Stimulated activated CD4-positive, alpha-beta T cell treated with anti-CD3 and anti-CD28 coated beads, Interleukin-1b, Interleukin-23, amount 100 ng/mL, for 1 hour (primary cell): ENCODE data around the gene CD22.

ENCODE experiments used
- DNase-seq, 2 donors: peaks; one replicate each; pipeline ENCODE4 v3.0.0-alpha.2; 2020; ENCODE audit warnings: low read depth in 2 of 2

Gene CD22

DNA sequence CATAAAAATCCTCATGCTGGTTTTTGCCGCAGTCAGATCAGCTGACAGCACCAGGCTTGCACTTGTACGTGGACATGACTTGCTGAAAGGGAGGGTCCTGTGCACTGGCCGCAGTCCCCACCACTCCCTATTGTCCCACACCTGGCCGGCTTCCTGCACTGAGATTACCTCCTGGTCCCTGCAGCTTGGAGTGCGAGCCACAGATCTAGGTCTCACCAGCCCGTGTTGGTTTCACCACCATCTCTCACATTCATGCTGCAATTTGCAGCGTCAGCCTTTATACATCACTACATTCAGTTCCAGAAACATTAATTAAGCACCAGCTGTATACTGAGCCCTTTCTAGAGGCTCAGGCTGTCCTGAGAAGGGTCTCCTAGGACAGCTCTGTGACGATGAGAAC, 15.0 kb upstream of the CD22 start:
- no peak for DNase-seq

- no peak for DNase-seq
Observed at GRCh38 chr19:35314858-35315470, 14.0 kb upstream of the CD22 start.

GRCh38 chr19:35315883-35316282, 13.1 kb upstream of the CD22 start:
- DNase-seq: no peak

GRCh38 chr19:35316560-35316959, 12.4 kb upstream of the CD22 start:
- DNase-seq: no peak

DNA sequence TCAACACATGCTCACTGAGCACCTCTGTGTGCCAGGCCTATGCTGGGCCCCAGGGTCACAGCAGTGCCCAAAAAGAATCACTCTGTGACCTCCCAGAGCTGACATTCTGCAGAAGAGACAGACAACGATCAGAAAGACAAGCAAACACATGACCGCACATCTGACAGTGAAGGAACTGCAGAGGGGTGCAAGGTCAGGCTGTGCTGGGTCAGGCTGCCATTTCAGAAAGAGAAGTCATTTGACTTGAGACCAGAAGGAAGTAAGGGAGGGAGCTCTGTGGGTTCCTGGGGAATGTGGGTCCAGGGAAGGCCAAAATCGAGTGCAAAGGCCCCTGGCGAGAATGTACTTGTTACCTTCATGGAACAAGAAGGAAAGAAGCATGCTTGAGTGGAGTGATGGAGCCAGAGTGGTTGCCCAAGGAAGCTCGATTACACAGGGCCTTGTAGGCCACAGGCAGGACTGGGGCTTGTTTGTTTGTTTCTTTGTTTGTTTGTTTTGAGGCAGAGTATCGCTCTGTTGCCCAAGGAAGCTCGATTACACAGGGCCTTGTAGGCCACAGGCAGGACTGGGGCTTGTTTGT, 11.4 kb upstream of the CD22 start:
- DNase-seq: no peak

DNA sequence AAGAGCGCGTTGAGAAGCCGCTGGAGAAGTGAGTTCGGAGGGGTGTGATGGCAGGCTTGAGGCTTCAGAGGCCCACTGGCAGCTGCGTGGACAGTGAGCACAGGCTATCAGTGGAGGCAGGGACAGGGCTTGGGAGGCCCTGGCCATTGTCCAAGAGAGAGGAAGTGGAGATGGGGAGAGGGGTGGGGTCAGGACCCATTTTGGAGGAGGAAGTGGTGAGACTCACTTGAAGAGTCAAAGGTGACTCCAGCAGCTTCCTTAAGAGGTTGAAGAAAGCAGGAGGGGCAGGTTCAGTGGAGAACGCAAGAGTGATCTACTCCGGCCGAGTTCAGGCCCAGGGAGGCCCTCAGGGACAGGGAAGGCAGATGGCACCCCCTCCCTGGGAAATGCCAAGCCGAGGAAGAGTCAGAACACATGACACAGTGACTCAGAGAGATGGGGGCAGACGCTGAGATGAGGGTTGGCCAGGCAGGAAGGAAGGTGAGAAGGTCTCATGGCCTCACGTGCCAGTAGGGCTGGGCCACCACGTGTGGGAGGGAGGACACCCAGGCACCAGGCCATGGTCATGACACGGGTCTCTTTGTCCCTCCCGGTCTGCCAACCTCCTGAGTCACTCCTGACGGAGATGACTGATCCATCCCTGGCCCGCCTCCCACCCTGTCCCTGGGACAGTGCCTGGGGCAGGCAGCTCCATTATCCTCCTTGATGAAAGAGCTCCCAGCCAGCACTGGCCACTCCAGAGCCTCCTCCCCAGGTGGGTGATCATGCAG, 10.1 kb upstream of the CD22 start:
- DNase-seq: no peak

DNA sequence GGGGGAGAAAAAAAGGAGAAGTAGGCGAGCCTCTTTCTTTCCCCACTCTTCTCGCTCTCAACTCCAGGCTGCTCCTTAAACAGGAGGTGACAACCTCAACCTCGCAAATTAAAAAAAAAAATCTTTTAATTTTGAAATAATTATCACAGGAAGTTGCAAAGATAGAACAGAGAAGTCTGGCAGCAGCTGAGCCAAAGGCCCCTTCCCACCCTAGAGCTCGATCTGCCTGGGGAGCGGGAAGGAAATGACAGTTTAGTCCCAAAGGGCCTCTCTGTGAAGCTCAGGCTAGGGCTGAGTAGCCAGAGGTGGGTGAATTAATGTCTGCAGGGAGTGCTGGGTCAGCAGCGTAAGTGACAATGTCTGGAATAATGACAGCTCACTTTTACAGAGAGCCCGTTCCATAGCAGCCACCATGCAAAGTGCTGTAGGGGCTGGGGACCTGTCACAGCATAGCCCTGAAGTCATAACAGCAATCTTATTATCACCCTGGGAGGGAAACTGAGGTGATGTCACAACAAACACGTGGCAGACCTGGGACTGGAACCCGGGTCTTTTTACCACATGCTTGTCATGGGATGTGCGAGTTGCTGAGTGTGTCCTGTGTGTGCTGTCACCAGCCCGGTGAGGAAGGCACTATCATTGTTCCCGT, 8.8 kb upstream of the CD22 start:
- no peak for DNase-seq

DNA sequence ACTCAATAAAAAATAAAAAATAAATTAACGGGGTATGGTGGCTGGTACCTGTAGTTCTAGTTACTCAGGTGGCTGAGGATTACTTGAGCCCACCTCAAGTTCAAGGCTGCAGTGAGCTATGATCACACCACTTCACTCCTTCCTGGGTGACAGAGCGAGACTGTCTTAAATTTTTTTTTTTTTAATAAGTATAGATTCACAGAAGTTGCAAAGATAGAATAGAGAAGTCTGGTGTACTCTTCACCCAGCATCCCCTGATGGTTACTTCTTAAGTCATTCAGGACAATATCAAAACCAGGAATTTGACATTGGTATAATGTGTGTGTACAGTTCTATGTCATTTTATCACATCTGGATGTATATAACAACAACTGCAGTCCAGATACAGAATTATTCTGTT, 7.7 kb upstream of the CD22 start:
- no peak for DNase-seq

GRCh38 chr19:35322014-35322413, 7.0 kb upstream of the CD22 start:
- DNase-seq: no peak

DNA sequence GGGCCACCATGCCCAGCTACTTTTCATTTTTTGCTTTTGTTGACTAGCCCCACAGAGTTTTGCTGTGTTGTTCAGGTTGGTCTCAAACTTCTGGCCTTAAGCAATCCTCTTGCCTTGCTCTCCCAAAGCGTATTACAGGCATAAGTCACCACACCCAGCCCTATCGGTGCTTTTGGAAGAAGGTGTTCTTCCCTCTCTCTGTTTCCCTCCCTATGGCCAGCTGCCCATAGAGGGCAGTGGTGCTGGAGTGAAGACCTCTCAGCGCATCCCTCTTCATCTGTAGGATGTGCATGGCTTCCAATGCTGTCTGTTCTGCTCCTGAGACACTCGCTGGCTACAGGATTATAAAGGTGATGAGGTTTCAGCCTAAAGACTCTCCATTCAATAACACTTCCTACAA, 1.3 kb upstream of the CD22 start:
- no peak for DNase-seq

DNA sequence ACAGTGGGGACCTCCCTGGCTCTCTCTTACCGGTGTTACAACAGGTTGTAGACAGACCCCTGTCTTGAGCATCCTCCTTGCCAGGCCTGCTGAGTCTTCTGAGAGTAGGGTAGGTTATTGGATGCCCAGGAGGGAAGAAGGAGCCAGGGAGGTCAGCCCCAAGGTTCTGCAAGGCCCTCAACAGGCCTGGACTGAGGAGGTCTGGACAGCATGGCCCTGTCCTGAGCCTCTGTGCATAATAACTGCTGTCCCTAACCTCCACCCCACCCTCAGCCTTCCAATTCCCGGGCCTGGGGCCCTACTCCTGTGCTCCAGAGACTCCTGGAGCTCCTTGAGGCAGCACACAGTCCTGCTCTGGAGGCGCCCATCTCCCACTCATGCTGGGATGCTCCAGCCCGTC, 336 bp downstream of the CD22 start:
- no peak for DNase-seq

GRCh38 chr19:35330475-35330874, 1.5 kb downstream of the CD22 start:
- no peak for DNase-seq

GRCh38 chr19:35331551-35332214, 2.7 kb downstream of the CD22 start:
- no peak for DNase-seq

DNA sequence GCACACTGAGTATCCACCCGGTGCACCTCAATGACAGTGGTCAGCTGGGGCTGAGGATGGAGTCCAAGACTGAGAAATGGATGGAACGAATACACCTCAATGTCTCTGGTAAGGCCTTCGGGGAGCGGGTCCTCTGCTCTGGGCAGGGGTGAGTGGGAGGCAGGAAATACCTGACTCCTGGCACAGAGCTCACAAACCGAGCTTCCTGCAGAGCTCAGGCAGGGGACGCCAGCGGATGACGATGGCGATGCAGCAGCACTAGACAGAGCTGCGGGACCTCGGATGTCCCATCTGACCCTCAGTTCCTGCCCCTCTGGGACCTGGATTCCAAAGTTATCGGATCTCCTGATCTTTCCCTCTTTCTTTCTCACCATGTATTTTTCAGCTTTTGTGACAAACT, 3.8 kb downstream of the CD22 start:
- DNase-seq: no peak

DNA sequence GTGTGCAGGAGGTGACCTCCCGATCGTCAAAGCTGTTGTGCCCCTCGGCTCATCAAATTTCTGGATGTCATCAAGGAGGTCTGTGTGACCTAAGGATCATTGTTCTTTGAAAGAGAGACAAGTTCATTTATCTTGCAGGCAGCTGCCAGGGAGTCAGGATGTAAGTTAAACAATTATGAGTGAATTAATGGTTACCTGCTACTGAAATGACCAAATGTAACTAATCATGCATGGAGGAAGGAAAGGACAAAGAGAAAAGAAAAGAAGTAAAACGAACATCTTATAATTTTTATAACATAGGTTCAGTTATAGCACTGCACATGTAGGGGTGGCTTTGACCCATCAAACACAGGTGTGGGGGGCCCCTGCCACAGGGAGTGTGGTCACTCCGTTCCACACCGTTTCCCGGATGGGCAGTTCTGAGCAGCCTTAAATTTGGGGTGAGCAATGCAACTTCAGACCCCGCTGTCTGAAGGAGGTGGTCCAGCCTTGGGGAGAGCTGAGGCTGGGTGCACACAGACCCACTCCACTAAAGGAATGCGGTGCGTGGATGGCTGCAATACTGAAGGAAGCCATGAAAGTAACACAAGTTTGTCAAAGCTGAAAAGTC, 5.3 kb downstream of the CD22 start:
- DNase-seq: no peak

DNA sequence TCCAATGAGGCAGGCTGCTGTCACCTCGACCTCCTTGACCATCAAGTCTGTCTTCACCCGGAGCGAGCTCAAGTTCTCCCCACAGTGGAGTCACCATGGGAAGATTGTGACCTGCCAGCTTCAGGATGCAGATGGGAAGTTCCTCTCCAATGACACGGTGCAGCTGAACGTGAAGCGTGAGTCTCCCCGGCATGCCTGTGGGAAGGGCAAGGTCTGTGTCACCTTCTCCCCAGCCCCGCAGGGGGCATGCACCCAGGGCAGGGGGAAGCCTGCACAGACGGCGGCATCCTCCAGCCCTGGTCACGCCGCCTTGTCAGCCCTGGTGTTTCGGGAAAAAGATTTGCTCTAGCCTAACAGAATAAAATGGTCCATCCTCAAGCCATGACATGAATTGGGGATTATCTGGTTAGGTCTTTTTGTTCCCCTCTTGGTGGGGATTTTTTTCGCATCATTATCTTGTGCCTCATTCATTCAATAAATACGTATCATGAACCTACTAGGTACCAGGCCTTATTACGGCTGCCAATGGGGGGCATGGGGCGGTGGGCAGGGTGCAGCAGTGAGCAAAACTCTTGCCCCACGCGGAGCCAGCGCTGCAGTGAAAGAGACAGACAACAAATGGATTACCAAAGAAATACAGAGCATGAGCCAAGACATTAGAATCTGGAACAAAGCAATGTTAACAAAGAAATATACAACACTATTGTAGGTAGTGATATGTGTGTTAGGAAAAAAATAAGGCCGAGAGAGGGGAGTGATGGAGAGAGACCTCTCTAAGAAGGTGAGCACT, 7.4 kb downstream of the CD22 start:
- no peak for DNase-seq

- no peak for DNase-seq
Observed at GRCh38 chr19:35337097-35337983, 8.4 kb downstream of the CD22 start.

- DNase-seq: no peak
Observed at GRCh38 chr19:35337984-35338296, 9.0 kb downstream of the CD22 start.

GRCh38 chr19:35340431-35340830, 11.4 kb downstream of the CD22 start:
- no peak for DNase-seq

DNA sequence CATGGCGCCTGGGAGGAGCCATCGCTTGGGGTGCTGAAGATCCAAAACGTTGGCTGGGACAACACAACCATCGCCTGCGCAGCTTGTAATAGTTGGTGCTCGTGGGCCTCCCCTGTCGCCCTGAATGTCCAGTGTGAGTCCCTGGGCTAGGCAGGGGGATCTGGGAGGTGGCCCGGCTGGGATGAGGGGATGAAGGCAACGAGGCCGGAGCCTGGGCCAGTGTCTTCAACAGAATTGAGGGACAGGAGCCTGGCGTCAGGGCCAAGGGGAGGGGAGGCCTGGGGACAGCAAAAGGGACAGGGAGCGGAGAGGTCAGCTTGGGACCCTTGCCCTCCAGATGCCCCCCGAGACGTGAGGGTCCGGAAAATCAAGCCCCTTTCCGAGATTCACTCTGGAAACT, 12.0 kb downstream of the CD22 start:
- DNase-seq: no peak
